Endothelial cell of umbilical vein (primary cell): ENCODE measurements around the gene TNFRSF1B. TPM values are rescaled to one million over a fixed set of nuclear protein-coding genes. Genes with fewer than 3 reads are reported as not detected.

Experiments used
- BruUV-seq: library from RNA; stranded (reverse); fragments of 400-500 nt; replicated peaks from 2 replicates; lab custom pipeline; 2021; lab: Mats Ljungman, UMichigan
- CTCF ChIA-PET: fragments of 300-600, 350-600 bp; sonication (Branson Sonifier 250); formaldehyde crosslinking; loops from one replicate; lab custom pipeline; 2021; ENCODE audit warnings: antibody characterized with exemption, inconsistent platforms; lab: Charles Lee
- POLR2A ChIA-PET: fragments of 300-600, 350-600 bp; sonication (Branson Sonifier 250); formaldehyde crosslinking; loops from one replicate; lab custom pipeline; 2021; ENCODE audit warnings: antibody characterized with exemption, inconsistent platforms; lab: Charles Lee
- DNase-seq: peaks from one replicate; pipeline ENCODE4 v3.0.0-alpha.2; 2011; ENCODE audit warnings: low read depth, low spot score
- FAIRE-seq: peaks from 2 replicates; lab custom pipeline; 2011; peaks lifted over from hg19 to GRCh38; lab: Jason Lieb, UNC
- H2AFZ ChIP-seq: 2 replicates; pipeline ENCODE4 v1.6.0; 2012; ENCODE audit warnings: low read depth, low read length, control low read depth, inconsistent platforms
- H3K27ac ChIP-seq: 2 replicates; pipeline ENCODE4 v1.5.1; 2011; ENCODE audit warnings: low read depth, mild to moderate bottlenecking, control low read depth, low read length, moderate library complexity; ENCODE audit not compliant: insufficient read depth
- H3K27me3 ChIP-seq, 2 experiments: 2 replicates each; pipeline versions ENCODE4 v1.6.0 to v1.6.1; 2011; ENCODE audit warnings: low read length in 2 of 2, mixed read lengths in 1 of 2; ENCODE audit not compliant: control insufficient read depth in 2 of 2, insufficient read depth in 2 of 2
- H3K36me3 ChIP-seq, 2 experiments: 2 replicates in 1 of 2; 3 replicates in 1 of 2; pipeline ENCODE4 v1.5.1; 2011; ENCODE audit warnings: low read length in 2 of 2, mild to moderate bottlenecking in 1 of 2, moderate library complexity in 1 of 2; ENCODE audit not compliant: control insufficient read depth in 2 of 2, insufficient read depth in 2 of 2; ENCODE audit errors: extremely low read depth in 1 of 2
- H3K4me1 ChIP-seq: 3 replicates; pipeline ENCODE4 v1.5.1; 2011; ENCODE audit warnings: mild to moderate bottlenecking, low read length; ENCODE audit not compliant: control insufficient read depth, insufficient read depth; ENCODE audit errors: extremely low read depth
- H3K4me2 ChIP-seq: 2 replicates; pipeline ENCODE4 v1.6.1; 2011; ENCODE audit warnings: low read length, control low read depth, mixed read lengths; ENCODE audit not compliant: insufficient read depth
- H3K4me3 ChIP-seq, 3 experiments: fragments of 200-600 bp in 1 of 3; sonication (generic), shearing (Covaris generic) in 1 of 3; replicated peaks in 1 of 3; 2 replicates each; pipeline ENCODE4 v1.5.1; 2011 to 2016; ENCODE audit warnings: control low read depth in 3 of 3, low read length in 3 of 3, mild to moderate bottlenecking in 2 of 3, inconsistent platforms in 1 of 3, low read depth in 1 of 3, moderate library complexity in 1 of 3; ENCODE audit not compliant: insufficient read depth in 1 of 3
- H3K79me2 ChIP-seq: 2 replicates; pipeline ENCODE4 v1.6.0; 2012; ENCODE audit warnings: low read length, inconsistent platforms; ENCODE audit not compliant: control insufficient read depth, insufficient read depth
- H3K9ac ChIP-seq: replicated peaks from 2 replicates; pipeline ENCODE3; 2011; ENCODE audit warnings: low read length, control low read depth; ENCODE audit not compliant: insufficient read depth; ENCODE audit errors: extremely low read depth
- H3K9me1 ChIP-seq: replicated peaks from 3 replicates; pipeline ENCODE4 v1.6.0; 2011; ENCODE audit warnings: mild to moderate bottlenecking, low read length; ENCODE audit not compliant: control insufficient read depth, insufficient read depth; ENCODE audit errors: extremely low read depth
- H3K9me3 ChIP-seq: replicated peaks from 2 replicates; pipeline ENCODE4 v1.5.1; 2012; ENCODE audit warnings: low read length, inconsistent platforms; ENCODE audit not compliant: control insufficient read depth, insufficient read depth
- H4K20me1 ChIP-seq: replicated peaks from 2 replicates; pipeline ENCODE3; 2011; ENCODE audit warnings: mild to moderate bottlenecking, low read length; ENCODE audit not compliant: control insufficient read depth, insufficient read depth; ENCODE audit errors: extremely low read depth
- CTCF ChIP-seq, 2 donors: IDR thresholded peaks; 1 replicate in 1 of 2; 2 replicates in 1 of 2; pipeline ENCODE4 v1.5.1; 2011; ENCODE audit warnings: low read length in 2 of 2, mild to moderate bottlenecking in 2 of 2, moderate library complexity in 2 of 2, control low read depth in 1 of 2, inconsistent platforms in 1 of 2, low read depth in 1 of 2; ENCODE audit not compliant: insufficient read depth in 1 of 2; ENCODE audit errors: extremely low read depth in 1 of 2
- EZH2 ChIP-seq: IDR thresholded peaks from 2 replicates; pipeline ENCODE4 v1.6.1; 2012; ENCODE audit warnings: borderline replicate concordance, low read depth, mild to moderate bottlenecking, moderate library complexity, low read length, inconsistent platforms; ENCODE audit not compliant: severe bottlenecking
- FOS ChIP-seq: IDR thresholded peaks from 2 replicates; pipeline ENCODE4 v1.6.1; 2011; ENCODE audit warnings: mild to moderate bottlenecking, low read length, moderate library complexity, borderline replicate concordance; ENCODE audit not compliant: insufficient read depth
- GATA2 ChIP-seq: IDR thresholded peaks from 2 replicates; pipeline ENCODE4 v1.7.0; 2011; ENCODE audit warnings: low read depth, mild to moderate bottlenecking, moderate library complexity, mixed read lengths, low read length; ENCODE audit not compliant: insufficient read length, insufficient read depth
- JUN ChIP-seq: IDR thresholded peaks from 2 replicates; pipeline ENCODE4 v1.6.1; 2011; ENCODE audit warnings: borderline replicate concordance, low read depth; ENCODE audit not compliant: insufficient read length, insufficient read depth
- MYC ChIP-seq: IDR thresholded peaks from one replicate; pipeline ENCODE4 v1.6.1; 2011; ENCODE audit warnings: mild to moderate bottlenecking, low read depth, low read length
- POLR2A ChIP-seq: IDR thresholded peaks from 2 replicates; pipeline ENCODE4 v1.6.1; 2012; ENCODE audit warnings: low read depth, mild to moderate bottlenecking, control low read depth, low read length
- POLR2AphosphoS5 ChIP-seq: IDR thresholded peaks from 2 replicates; pipeline ENCODE4 v1.6.1; 2012; ENCODE audit warnings: low read depth, mild to moderate bottlenecking, control low read depth, low read length, moderate library complexity; ENCODE audit not compliant: insufficient read depth
- dilution Hi-C: fragments of 300-500 bp; cut with MboI; formaldehyde crosslinking; loops from one replicate; pipeline ENCODE4 v1.15.0; 2019; ENCODE audit warnings: low sequenced_read_pairs; ENCODE audit not compliant: extremely low pct_ligation_motif_present
- intact Hi-C: fragments of 100-400 bp; cut with micrococcal nuclease; formaldehyde crosslinking; loops from one replicate; pipeline ENCODE4 v1.10.0; 2022
- polyA plus RNA-seq, 4 experiments: library from polyadenylated mRNA; depleted of rRNA in 3 of 4; stranded (reverse) in 3 of 4; unstranded in 1 of 4; fragments of >200 nt; gene quantifications; 2 replicates each; pipeline versions ENCODE4 v1.2.1 to v1.2.3, GENCODE V29; 2011 to 2012; ENCODE audit warnings: missing spikeins in 1 of 4
- total RNA-seq: library from RNA; stranded (reverse); gene quantifications from 2 replicates; pipeline ENCODE4 v1.2.3, GENCODE V29; 2021
- TF ChIP-seq, protein P1 (sequence below): IDR thresholded peaks from 2 replicates; pipeline ENCODE4 v1.6.1; 2011; ENCODE audit not compliant: insufficient read depth, insufficient read length

Gene TNFRSF1B
- total and polyA plus RNA-seq, 2 donors (not counting 3 experiments of a cell fraction or from before 2014, with no cell fraction given), result 53.6 to 65.9 TPM

GRCh38 chr1:12186679-12186985 lies 19.8 kb downstream of the TNFRSF1B start:
- DNase-seq (no peak), FAIRE-seq (no peak)
- no peak overlapping the region for H3K9ac ChIP-seq
- no peaks in the 10 kb centered on the region for H3K9me3 ChIP-seq
- H3K27ac ChIP-seq, result no peak overlapping the region
- BruUV-seq, result no TSS peak
- no peaks in the 10 kb centered on the region for H3K9me1 ChIP-seq
- no peak overlapping the region for H2AFZ ChIP-seq
- peaks cover 12% of the 10 kb centered on the region for H3K79me2 ChIP-seq
- dilution Hi-C loops, result no loop called here
- TF ChIP-seq GATA2 (no peak), MYC (no peak), FOS (no peak), EZH2 (no peak), POLR2A (no peak), POLR2AphosphoS5 (no peak), JUN (no peak), CTCF (IDR thresholded peaks at IDR 0.05; ENCODE audit: extremely low read depth in 1 of 2, insufficient read depth in 1 of 2, low read depth in 1 of 2, low read length in 2 of 2) (no peak)
- TF ChIP-seq, protein P1, sequence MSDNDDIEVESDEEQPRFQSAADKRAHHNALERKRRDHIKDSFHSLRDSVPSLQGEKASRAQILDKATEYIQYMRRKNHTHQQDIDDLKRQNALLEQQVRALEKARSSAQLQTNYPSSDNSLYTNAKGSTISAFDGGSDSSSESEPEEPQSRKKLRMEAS, result no peak
- no peaks in the 10 kb centered on the region for H3K27me3 ChIP-seq
- H3K4me1 ChIP-seq, result peaks cover 26% of the 10 kb centered on the region
- CTCF ChIA-PET, result interaction anchor here (1.2 to 8.3 kb wide), 3 partner anchors 9 to 62 kb away, joined by 3 to 118 read pairs (median 3); no protein-coding TSS in a partner anchor
- POLR2A ChIA-PET, result interaction anchor here (0.9 to 1.0 kb wide), 2 partner anchors 39 to 279 kb away, joined by 3 read pairs; no protein-coding TSS in a partner anchor
- peaks cover 0 to 14% of the 10 kb centered on the region in 2 experiments for H3K36me3 ChIP-seq
- intact Hi-C loops, result no loop called here
- no peaks in the 10 kb centered on the region for H4K20me1 ChIP-seq
- no peak overlapping the region for H3K4me2 ChIP-seq
- H3K4me3 ChIP-seq, result no peak overlapping the region
